HFFc6 (cell line): ENCODE measurements around the gene METTL8. TPM values are rescaled to one million over a fixed set of nuclear protein-coding genes. Genes with fewer than 3 reads are reported as not detected.

ENCODE experiments used
- DNase-seq: peaks from one replicate; pipeline ENCODE4 v3.0.0-alpha.2; 2018
- H3K27ac Mint-ChIP-seq: 2 replicates; pipeline ENCODE4 v1.8.0; 2020; ENCODE audit warnings: mild to moderate bottlenecking, mixed read lengths
- H3K27me3 Mint-ChIP-seq: 2 replicates; pipeline ENCODE4 v1.8.0; 2021; ENCODE audit warnings: mild to moderate bottlenecking, moderate library complexity, mixed read lengths; ENCODE audit not compliant: insufficient read depth
- H3K36me3 Mint-ChIP-seq: 2 replicates; pipeline ENCODE4 v1.8.0; 2021; ENCODE audit warnings: low read depth, mixed read lengths
- H3K4me1 Mint-ChIP-seq: 2 replicates; pipeline ENCODE4 v1.8.0; 2020; ENCODE audit warnings: low read depth, mixed read lengths
- H3K4me3 Mint-ChIP-seq: 2 replicates; pipeline ENCODE4 v1.8.0; 2020; ENCODE audit warnings: mild to moderate bottlenecking, moderate library complexity, mixed read lengths
- H3K9me3 Mint-ChIP-seq: 2 replicates; pipeline ENCODE4 v1.8.0; 2020; ENCODE audit warnings: mild to moderate bottlenecking, mixed read lengths
- CTCF ChIP-seq: fragments of 200-600 bp; sonication (generic); IDR thresholded peaks from 2 replicates; pipeline ENCODE4 v1.5.0; 2021; ENCODE audit warnings: antibody characterized with exemption, mild to moderate bottlenecking
- total RNA-seq, 6 experiments: library from RNA; stranded (reverse); fragmentation: NEBNext Ultra II Directional; extraction: Animal tissue kit (Norgen Biotek cat#: 25700); gene quantifications; 2 replicates in 1 of 6; 3 replicates in 5 of 6; pipeline ENCODE4 v1.2.3, GENCODE V29; 2021

Gene METTL8
- total RNA-seq, 6 experiments from 2014 or later = 17.7 to 26.2 (median 22.3) TPM

- no peaks in the 10 kb centered on the region; the same call in 1 of the 2 replicates for H3K27me3 Mint-ChIP-seq
- no peaks in the 10 kb centered on the region for H3K9me3 Mint-ChIP-seq
- H3K4me1 Mint-ChIP-seq = no peaks in the 10 kb centered on the region
- H3K36me3 Mint-ChIP-seq = no peaks in the 10 kb centered on the region
- TF ChIP-seq CTCF = no peak
- H3K27ac Mint-ChIP-seq = no peak overlapping the region
- H3K4me3 Mint-ChIP-seq = no peak overlapping the region
- no peak for DNase-seq
These were observed 153.6 kb downstream of the METTL8 start for GRCh38 chr2:171279983-171280790.

GRCh38 chr2:171274757-171275156 lies 159.0 kb downstream of the METTL8 start:
- H3K4me1 Mint-ChIP-seq = peaks cover 16% of the 10 kb centered on the region
- no peak for DNase-seq
- no peak for TF ChIP-seq CTCF
- no peaks in the 10 kb centered on the region for H3K36me3 Mint-ChIP-seq
- H3K27me3 Mint-ChIP-seq = no peaks in the 10 kb centered on the region; the same call in 1 of the 2 replicates
- no peaks in the 10 kb centered on the region for H3K9me3 Mint-ChIP-seq
- H3K27ac Mint-ChIP-seq = no peak overlapping the region
- H3K4me3 Mint-ChIP-seq = no peak overlapping the region

- Mint-ChIP-seq H3K36me3 (no peaks in the 10 kb centered on the region), H3K4me1 (peaks cover 16% of the 10 kb centered on the region), H3K27me3 (no peaks in the 10 kb centered on the region; the same call in 1 of the 2 replicates), H3K4me3 (no peak overlapping the region), H3K9me3 (no peaks in the 10 kb centered on the region), H3K27ac (peak overlapping the region; percentile 24; the same call in 1 of the 2 replicates)
- DNase-seq = peak; percentile 88
- no peak for TF ChIP-seq CTCF
These were observed 161.8 kb downstream of the METTL8 start for GRCh38 chr2:171271971-171272436.

- TF ChIP-seq CTCF = no peak
- no peaks in the 10 kb centered on the region for H3K9me3 Mint-ChIP-seq
- H3K27ac Mint-ChIP-seq = peak overlapping the region; percentile 16; the same call in 1 of the 2 replicates
- H3K27me3 Mint-ChIP-seq = no peaks in the 10 kb centered on the region; the same call in 1 of the 2 replicates
- H3K36me3 Mint-ChIP-seq = no peaks in the 10 kb centered on the region
- no peak for DNase-seq
- peaks cover 16% of the 10 kb centered on the region for H3K4me1 Mint-ChIP-seq
- no peak overlapping the region for H3K4me3 Mint-ChIP-seq
These were observed 162.4 kb downstream of the METTL8 start for GRCh38 chr2:171271386-171271785.

GRCh38 chr2:171267855-171268629 lies 165.7 kb downstream of the METTL8 start:
- Mint-ChIP-seq H3K4me3 (no peak overlapping the region), H3K27me3 (no peaks in the 10 kb centered on the region; the same call in 1 of the 2 replicates)

More at GRCh38 chr2:171267855-171268629, 165.7 kb downstream of the METTL8 start:
- Mint-ChIP-seq H3K36me3 (no peaks in the 10 kb centered on the region), H3K27ac (no peak overlapping the region), H3K4me1 (peaks cover 16% of the 10 kb centered on the region), H3K9me3 (no peaks in the 10 kb centered on the region)
- TF ChIP-seq CTCF = no peak
- DNase-seq = no peak

Other genes with a start within 250 kb of the METTL8 start
- 10 to 100 TPM; 12.8 to 17.6 (median 15.2) TPM for gene DCAF17, start 236 bp upstream of the METTL8 start, total RNA-seq
- gene CYBRD1, start 88.5 kb upstream of the METTL8 start, total RNA-seq = 100 to 1,000 TPM; 108 to 141 (median 131) TPM